OCI-M2 (cell line): ENCODE results near the gene CLEC16A.
"Not testable (repeated sequence)": the region's sequence is repeated elsewhere in the genome, so short reads cannot be mapped to it uniquely, and the experiment has no call there.

Experiments
- DNase-seq: peaks from one replicate; lab custom pipeline; 2025; ENCODE audit not compliant: unreplicated experiment; lab: John Stamatoyannopoulos, UW

CLEC16A gene

GRCh38 chr16:10925285-10925684 is 19.1 kb upstream of the CLEC16A start:
- DNase-seq = not testable (repeated sequence)

DNA sequence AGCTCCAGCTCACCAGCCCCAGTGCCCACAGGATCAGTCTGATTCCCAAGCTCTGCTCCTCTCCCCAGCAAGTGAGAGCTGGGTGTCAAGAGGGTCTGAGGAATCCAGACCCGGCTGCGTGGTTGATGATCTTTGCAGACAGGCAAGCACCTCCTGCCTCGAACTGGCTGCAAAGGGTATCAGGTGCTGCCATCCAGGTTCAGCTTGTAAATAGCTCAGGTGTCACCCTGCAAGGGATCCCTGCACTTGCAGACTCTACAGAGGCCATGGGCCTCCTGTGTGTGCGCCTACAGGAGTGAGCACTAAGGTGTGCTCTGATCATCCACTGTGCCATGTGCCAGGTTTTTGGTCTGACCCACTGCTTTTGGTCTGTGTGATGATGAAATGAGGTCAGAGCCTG is 18.3 kb upstream of the CLEC16A start:
- DNase-seq = no peak

- DNase-seq = no peak
Observed at GRCh38 chr16:10926867-10927266, 17.5 kb upstream of the CLEC16A start.

DNA sequence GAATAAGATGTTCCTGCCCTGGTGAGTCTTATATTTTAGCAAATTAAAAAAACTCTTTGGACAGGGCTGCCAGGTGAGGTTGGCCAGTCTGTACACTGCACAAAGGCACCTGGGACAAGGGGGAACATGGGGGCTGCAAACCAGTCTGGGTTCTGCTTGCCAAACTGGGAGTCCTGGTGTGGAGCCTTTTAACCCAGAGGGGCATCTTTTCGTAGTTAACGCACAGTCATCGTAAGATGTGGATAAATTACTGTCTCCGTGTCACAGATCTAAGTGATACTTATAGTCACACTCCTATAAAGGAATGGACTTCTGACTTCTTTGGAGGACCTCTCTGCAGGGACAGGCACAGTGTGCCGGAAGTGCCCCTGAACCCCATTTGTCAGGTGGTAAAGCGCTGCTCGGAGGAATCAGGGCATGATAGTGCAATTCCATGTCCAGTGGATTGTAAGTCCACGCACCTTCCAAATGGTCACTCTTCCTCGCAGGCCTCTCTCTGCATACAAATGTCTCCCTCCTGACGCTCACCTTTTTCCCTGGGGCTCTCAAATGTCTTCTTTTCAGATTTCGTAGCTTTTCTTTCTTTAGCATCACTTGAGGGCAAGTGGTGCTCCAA is 16.8 kb upstream of the CLEC16A start:
- DNase-seq = no peak

DNA sequence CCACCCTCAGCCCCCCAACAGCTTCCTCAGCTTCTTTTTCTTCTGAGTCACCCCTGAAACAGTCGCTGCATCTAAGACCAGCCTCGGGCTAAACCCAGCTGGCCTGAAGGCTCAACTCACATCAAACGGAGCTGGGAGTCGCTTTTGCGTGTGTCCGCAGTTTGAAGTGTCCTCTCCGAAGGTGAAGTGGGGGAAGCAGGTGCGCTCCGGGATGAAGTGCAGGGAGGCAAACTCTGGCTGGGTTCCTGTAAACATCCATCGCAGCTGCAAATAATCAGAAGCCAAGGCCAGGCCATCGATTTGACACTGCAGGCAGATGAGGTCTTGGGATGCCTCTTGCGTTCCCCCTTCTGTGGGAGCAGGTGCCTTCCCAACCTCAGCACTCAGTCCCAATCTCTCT is 15.3 kb upstream of the CLEC16A start:
- not testable (repeated sequence) for DNase-seq

- DNase-seq = no peak
Observed at GRCh38 chr16:10929853-10930754, 14.3 kb upstream of the CLEC16A start.

- DNase-seq = no peak
Observed at GRCh38 chr16:10930755-10931093, 13.6 kb upstream of the CLEC16A start.

- no peak for DNase-seq
Observed at GRCh38 chr16:10931134-10931533, 13.2 kb upstream of the CLEC16A start.

- DNase-seq = no peak
Observed at GRCh38 chr16:10931977-10932632, 12.3 kb upstream of the CLEC16A start.

- no peak for DNase-seq
Observed at GRCh38 chr16:10932959-10933710, 11.2 kb upstream of the CLEC16A start.

DNA sequence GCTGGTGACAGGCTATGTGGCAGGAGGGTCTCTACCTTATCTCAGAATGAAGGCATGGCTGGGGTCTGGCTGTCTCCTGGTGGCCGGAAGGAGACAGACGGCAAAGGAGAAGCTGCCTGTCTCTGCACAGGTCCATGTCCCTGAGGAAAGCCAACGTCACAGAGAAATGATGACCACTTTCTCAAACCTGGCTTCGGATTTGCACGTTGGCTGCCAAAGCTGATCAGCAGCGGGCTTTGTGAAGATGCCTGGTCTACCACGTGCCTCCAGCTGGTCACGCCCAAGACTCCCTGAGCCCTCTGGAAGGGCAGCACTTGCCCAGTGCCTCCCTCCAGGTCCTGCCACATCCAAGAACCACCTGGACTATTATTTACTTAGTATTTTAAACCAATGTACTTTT is 10.5 kb upstream of the CLEC16A start:
- no peak for DNase-seq

DNA sequence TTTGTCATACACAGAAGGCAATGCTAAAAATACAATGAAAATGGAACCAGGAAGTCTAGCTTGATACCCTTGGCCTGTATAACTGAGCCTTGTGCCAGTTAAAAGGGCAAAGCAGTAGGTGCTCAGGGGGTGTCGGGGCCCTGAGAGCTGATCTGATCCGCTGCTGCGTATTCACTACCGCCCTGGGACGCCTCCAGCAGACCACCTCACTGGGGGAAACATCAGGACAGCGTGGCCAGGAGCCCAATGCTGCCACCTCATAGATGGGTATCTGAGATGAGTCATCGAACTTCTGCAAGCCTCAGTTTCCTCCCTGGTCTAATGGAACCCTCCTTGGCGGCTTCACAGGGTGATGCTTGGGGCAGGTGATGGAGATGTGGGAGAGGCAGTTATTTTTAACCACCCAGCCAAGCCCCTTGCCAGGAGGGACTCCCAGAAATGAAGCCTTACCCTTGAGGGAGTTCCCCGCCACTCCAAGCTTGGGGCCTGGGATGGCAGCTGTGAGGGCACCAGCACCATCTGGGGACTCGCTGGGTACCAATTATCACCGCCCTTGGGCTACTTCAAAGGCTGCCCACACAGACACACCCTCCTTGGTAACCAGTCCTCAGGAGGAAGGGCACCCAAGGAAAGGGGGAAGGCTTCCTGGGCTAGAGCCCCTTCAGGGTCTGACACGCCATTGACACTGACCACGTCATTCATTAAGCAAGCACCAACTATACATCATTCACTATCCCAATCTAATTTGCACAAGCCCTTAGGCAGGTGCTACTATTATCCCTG is 9.8 kb upstream of the CLEC16A start:
- no peak for DNase-seq

GRCh38 chr16:10935226-10935915 is 9.0 kb upstream of the CLEC16A start:
- DNase-seq = no peak

GRCh38 chr16:10936272-10936984 is 7.9 kb upstream of the CLEC16A start:
- no peak for DNase-seq

DNA sequence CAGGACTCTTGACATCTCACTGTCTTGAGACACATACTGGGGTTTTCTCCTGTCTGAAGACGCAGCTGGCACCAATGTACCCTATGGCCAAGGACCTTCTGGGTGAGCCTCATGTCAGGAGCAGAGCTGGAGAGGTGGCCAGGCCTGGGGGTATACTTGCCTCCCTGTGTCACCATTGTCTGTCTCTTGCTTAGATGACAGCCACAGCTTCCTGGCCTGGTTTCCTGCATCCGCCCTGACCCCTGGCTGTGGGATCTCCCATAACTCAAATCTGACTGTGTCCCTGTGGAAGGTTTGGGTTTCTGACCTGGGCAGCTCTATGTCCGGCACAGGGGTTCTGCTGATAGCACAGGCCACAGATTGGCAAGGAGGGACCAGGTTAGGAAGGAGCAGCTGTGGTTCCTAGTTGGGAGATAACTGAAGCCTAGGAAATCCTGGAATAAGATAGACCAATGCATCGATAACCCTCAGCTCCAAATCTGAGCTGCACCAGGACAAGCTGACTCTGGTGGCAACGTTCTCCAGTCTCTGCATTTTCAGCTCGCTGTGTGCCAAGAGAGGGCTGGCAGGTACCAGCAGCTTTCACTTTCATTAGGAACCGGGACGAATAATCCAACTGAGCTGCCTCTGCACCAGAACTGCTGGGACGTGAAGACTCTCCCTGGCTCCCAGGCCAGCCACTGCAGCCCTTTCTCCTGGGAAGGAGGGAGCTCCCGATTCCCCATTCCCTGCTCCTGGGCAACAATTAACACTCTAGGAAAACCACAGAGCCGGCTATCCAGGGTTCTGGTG is 7.1 kb upstream of the CLEC16A start:
- DNase-seq = no peak

DNA sequence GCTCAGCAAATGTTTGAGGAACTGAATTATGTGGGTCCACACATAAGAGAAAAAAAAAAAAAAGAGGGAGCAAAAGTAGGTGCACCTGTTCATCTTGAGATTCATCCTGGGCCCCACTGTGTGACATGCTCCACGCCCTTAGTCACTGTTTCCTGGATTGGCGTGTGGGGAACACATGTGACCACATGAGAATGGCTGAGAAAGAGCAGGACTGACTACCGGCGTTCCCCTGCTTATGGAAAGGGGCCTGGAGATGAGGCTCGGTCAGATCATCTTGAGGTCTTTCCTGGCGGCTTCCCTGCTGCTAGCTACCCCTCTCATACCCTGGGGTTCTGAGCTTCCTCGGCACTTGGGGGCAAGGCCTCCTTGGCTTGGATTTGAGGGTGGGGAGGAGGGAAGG is 6.0 kb upstream of the CLEC16A start:
- no peak for DNase-seq

DNA sequence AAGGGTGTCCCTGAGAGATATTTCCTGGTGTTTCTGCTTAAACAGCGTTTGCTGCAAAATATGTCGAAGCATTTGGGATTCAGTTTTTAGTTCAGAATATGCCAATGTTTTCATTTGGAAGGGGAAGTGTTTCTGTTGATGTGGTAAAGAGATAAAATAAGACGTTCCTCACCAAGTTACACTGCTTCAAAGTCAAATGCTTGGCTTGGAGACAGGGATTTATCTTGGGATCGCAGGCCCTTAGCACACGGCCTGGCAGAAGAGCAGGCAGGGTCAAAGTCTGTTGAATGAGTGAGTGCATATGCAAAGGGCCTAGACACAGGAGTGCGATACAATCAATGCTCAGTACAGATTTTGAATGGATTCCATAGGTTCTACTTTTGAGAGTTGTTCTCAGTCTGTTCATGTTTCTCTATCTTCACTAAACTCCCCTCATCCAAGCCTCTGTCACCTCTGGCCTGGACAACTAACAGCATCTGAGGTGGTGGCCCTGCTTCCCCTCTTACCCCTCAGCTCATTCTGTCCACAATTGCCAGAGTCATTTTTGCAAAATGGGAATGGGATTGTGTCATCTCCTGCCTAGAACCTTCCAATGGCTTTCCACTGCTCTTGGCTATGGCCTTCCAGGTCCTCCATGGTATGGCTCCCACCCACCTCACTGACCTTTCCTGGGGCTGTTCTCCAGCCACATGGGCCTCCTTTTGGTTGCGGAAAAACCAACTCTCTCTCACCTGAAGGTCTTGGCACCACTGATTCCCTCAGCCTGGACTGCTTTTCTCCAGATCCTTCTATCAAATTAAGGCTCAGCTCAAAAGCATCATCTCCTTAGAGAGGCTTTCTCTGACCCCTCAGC is 5.3 kb upstream of the CLEC16A start:
- no peak for DNase-seq
